SK-N-SH treated with all-trans-retinoic acid at 6 μM for 48 hours (cell line): Measurements from ENCODE around the gene TRAPPC3.

Experiments used
- ATAC-seq: fragments of 200-7000 bp; cut with Tn5 transposase; 3 replicates; pipeline ENCODE4 v1.9.1; 2020; ENCODE audit warnings: mild to moderate bottlenecking, moderate library complexity
- ARNTL ChIP-seq: fragments of 450-650 bp; formaldehyde crosslinking; IDR thresholded peaks from 2 replicates; pipeline ENCODE4 v1.5.0; 2020; ENCODE audit warnings: low read depth, mild to moderate bottlenecking, moderate library complexity, borderline replicate concordance
- BACH2 ChIP-seq: fragments of 250-450 bp; sonication (Bioruptor Pico); IDR thresholded peaks from 2 replicates; pipeline ENCODE4 v1.9.0; 2021; ENCODE audit warnings: mild to moderate bottlenecking, borderline replicate concordance
- CSDC2 ChIP-seq: fragments of 250-450 bp; sonication (Bioruptor Pico); IDR thresholded peaks from 2 replicates; pipeline ENCODE4 v1.5.0; 2020; ENCODE audit warnings: mild to moderate bottlenecking, moderate library complexity
- ESRRG ChIP-seq: fragments of 250-450 bp; sonication (Bioruptor Pico); IDR thresholded peaks from 2 replicates; pipeline ENCODE4 v1.6.1; 2021; ENCODE audit warnings: mild to moderate bottlenecking
- GLIS3 ChIP-seq: fragments of 250-450 bp; sonication (Bioruptor Pico); IDR thresholded peaks from 2 replicates; pipeline ENCODE4 v1.5.0; 2020; ENCODE audit warnings: mild to moderate bottlenecking, moderate library complexity
- ISL1 ChIP-seq: fragments of 250-450 bp; sonication (Bioruptor Pico); IDR thresholded peaks from 2 replicates; pipeline ENCODE4 v2.1.2; 2022; ENCODE audit warnings: mild to moderate bottlenecking, moderate library complexity
- OSR1 ChIP-seq: fragments of 250-450 bp; sonication (Bioruptor Pico); IDR thresholded peaks from 2 replicates; pipeline ENCODE4 v1.8.0; 2022; ENCODE audit warnings: moderate library complexity, mild to moderate bottlenecking, inconsistent platforms
- PATZ1 ChIP-seq: fragments of 250-450 bp; sonication (Bioruptor Pico); IDR thresholded peaks from 2 replicates; pipeline ENCODE4 v1.8.0; 2020; ENCODE audit warnings: mild to moderate bottlenecking, moderate library complexity, borderline replicate concordance
- PPARA ChIP-seq: fragments of 250-450 bp; sonication (Bioruptor Pico); IDR thresholded peaks from 2 replicates; pipeline ENCODE4 v1.5.0; 2020; ENCODE audit warnings: mild to moderate bottlenecking, borderline replicate concordance
- RARB ChIP-seq: fragments of 250-450 bp; sonication (Bioruptor Pico); IDR thresholded peaks from 2 replicates; pipeline ENCODE4 v1.8.0; 2021; ENCODE audit warnings: mild to moderate bottlenecking, moderate library complexity
- TCF4 ChIP-seq: fragments of 250-450 bp; sonication (Bioruptor Pico); IDR thresholded peaks from 2 replicates; pipeline ENCODE4 v1.8.0; 2021; ENCODE audit warnings: mild to moderate bottlenecking, moderate library complexity, borderline replicate concordance
- TOX ChIP-seq: fragments of 250-450 bp; sonication (Bioruptor Pico); IDR thresholded peaks from 2 replicates; pipeline ENCODE4 v1.8.0; 2021; ENCODE audit warnings: mild to moderate bottlenecking, moderate library complexity, borderline replicate concordance
- TSHZ2 ChIP-seq: fragments of 250-450 bp; sonication (Bioruptor Pico); IDR thresholded peaks from 2 replicates; pipeline ENCODE4 v1.5.0; 2020; ENCODE audit warnings: mild to moderate bottlenecking, moderate library complexity
- ZC3H10 ChIP-seq: fragments of 250-450 bp; sonication (Bioruptor Pico); IDR thresholded peaks from 2 replicates; pipeline ENCODE4 v1.5.1; 2021; ENCODE audit warnings: mild to moderate bottlenecking, moderate library complexity
- ZFP3 ChIP-seq: fragments of 250-450 bp; sonication (Bioruptor Pico); IDR thresholded peaks from 2 replicates; pipeline ENCODE4 v1.5.0; 2020; ENCODE audit warnings: mild to moderate bottlenecking, moderate library complexity
- ZFP30 ChIP-seq: fragments of 450-650 bp; formaldehyde crosslinking; IDR thresholded peaks from 2 replicates; pipeline ENCODE4 v1.5.0; 2022; ENCODE audit warnings: mild to moderate bottlenecking, moderate library complexity
- ZNF70 ChIP-seq: fragments of 450-650 bp; formaldehyde crosslinking; IDR thresholded peaks from 2 replicates; pipeline ENCODE4 v1.5.0; 2020; ENCODE audit warnings: mild to moderate bottlenecking, moderate library complexity
- ZNF8 ChIP-seq: fragments of 450-650 bp; formaldehyde crosslinking; IDR thresholded peaks from 2 replicates; pipeline ENCODE4 v1.5.0; 2020; ENCODE audit warnings: mild to moderate bottlenecking, moderate library complexity
- TF ChIP-seq, protein P1 (sequence below): fragments of 250-450 bp; sonication (Bioruptor Pico); IDR thresholded peaks from 2 replicates; pipeline ENCODE4 v1.8.0; 2021; ENCODE audit warnings: low read depth, mild to moderate bottlenecking, moderate library complexity, borderline replicate concordance

The TRAPPC3 gene

DNA sequence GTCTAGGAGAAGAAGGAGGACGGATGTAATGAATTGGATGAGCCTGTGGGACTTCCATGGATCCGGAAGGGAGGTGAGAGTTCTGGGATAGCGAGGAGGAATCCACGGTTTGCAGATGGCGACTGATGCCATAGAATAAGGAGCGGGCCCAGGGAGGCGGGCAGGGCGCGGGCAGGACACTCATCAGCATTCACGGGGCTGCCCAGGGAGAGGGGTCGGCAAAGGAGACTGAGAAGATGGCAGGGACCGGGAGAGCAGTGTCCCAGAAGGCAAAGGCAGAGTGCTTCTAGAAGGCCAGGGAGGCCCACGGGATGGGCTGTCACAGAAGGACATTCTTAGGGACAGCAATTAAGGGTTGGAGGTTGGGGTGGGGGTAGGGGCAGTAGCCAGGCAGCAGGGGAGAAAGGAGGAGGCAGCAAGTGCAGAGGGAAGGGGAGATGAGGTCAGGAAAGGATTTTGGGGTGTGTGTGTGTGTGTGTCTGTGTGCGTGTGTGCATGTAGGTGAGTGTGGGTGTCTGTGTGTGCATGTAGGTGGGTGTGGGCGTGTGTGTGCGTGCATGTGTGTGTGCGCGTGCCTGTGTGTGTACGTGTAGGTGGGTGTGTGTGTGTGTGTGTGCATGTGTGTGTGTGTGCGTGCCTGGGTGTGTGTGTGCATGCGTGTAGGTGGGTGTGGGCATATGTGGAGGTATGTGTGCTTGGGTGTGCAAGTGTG is 23.1 kb downstream of the TRAPPC3 start:
- ATAC-seq, result no peak
- TF ChIP-seq TSHZ2 (CRISPR knock-in tag) (no peak), RARB (no peak), ZNF8 (no peak), ESRRG (CRISPR knock-in tag) (no peak), CSDC2 (CRISPR knock-in tag) (no peak), PATZ1 (CRISPR knock-in tag) (no peak), ZFP30 (CRISPR knock-in tag) (no peak), TOX (no peak), GLIS3 (CRISPR knock-in tag) (no peak), ARNTL (CRISPR knock-in tag) (no peak), ZNF70 (CRISPR knock-in tag) (no peak), ZC3H10 (CRISPR knock-in tag) (no peak), BACH2 (CRISPR knock-in tag) (no peak)
- TF ChIP-seq, protein P1, sequence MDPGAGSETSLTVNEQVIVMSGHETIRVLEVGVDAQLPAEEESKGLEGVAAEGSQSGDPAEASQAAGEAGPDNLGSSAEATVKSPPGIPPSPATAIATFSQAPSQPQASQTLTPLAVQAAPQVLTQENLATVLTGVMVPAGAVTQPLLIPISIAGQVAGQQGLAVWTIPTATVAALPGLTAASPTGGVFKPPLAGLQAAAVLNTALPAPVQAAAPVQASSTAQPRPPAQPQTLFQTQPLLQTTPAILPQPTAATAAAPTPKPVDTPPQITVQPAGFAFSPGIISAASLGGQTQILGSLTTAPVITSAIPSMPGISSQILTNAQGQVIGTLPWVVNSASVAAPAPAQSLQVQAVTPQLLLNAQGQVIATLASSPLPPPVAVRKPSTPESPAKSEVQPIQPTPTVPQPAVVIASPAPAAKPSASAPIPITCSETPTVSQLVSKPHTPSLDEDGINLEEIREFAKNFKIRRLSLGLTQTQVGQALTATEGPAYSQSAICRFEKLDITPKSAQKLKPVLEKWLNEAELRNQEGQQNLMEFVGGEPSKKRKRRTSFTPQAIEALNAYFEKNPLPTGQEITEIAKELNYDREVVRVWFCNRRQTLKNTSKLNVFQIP (CRISPR knock-in tag), result no peak

GRCh38 chr1:36125129-36125991 is 23.9 kb downstream of the TRAPPC3 start, which contains the start of gene COL8A2:
Gene COL8A2, minus strand, starts transcription at chr1:36125222. Its CDS starts 24,980 bp downstream, at chr1:36100242.
- peak; percentile 39 for ATAC-seq
- TF ChIP-seq ZC3H10 (CRISPR knock-in tag), result no peak
- TF ChIP-seq GLIS3 (CRISPR knock-in tag), result no peak
- no peak for TF ChIP-seq TCF4 (CRISPR knock-in tag)
- no peak for TF ChIP-seq ESRRG (CRISPR knock-in tag)
- no peak for TF ChIP-seq TSHZ2 (CRISPR knock-in tag)
- no peak for TF ChIP-seq ISL1 (CRISPR knock-in tag)
- TF ChIP-seq OSR1 (CRISPR knock-in tag), result no peak
- TF ChIP-seq PPARA, result no peak
- TF ChIP-seq RARB, result no peak
- TF ChIP-seq, protein P1 (CRISPR knock-in tag), result no peak
- no peak for TF ChIP-seq ZFP3 (CRISPR knock-in tag)
- TF ChIP-seq CSDC2 (CRISPR knock-in tag), result no peak
- no peak for TF ChIP-seq PATZ1 (CRISPR knock-in tag)
- no peak for TF ChIP-seq ARNTL (CRISPR knock-in tag)
